ENCODE results near the gene PCDH7. TPM values are rescaled to one million over a fixed set of nuclear protein-coding genes. Genes with fewer than 3 reads are reported as not detected.

PCDH7 gene
- total and polyA plus RNA-seq, 2 experiments from 2014 or later, result 0.24 to 1.1 TPM

DNA sequence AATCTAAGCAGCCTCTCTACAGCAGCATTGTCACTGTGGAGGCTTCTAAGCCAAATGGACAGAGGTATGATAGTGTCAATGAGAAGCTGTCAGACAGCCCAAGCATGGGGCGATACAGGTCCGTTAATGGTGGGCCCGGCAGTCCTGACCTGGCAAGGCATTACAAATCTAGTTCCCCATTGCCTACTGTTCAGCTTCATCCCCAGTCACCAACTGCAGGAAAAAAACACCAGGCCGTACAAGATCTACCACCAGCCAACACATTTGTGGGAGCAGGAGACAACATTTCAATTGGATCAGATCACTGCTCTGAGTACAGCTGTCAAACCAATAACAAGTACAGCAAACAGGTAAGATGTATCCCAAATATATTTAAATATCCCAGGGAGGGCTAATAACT is 4.1 kb downstream of the PCDH7 start:
- no peaks in the 10 kb centered on the region for H3K36me3 ChIP-seq (ENCODE audit: low read depth)
- H3K4me3 ChIP-seq, result no peak overlapping the region
- H3K4me1 ChIP-seq (ENCODE audit: insufficient read depth), result no peaks in the 10 kb centered on the region
- 57 to 82% methylated on average over 4 of the region's 4 CpGs for WGBS, 2 experiments (ENCODE audit: low coverage in 1 of 2, low lambda C conversion rate in 2 of 2, missing lambda C conversion rate in 2 of 2)
- no peaks in the 10 kb centered on the region for H3K79me2 ChIP-seq (ENCODE audit: insufficient read depth)
- H2AFZ ChIP-seq, result no peak overlapping the region
- H3K9me3 ChIP-seq (ENCODE audit: low read depth), result no peaks in the 10 kb centered on the region
- TF ChIP-seq EZH2phosphoT487 (IDR thresholded peaks at IDR 0.05; ENCODE audit: insufficient read depth, low read depth) (no peak), EZH2 (IDR thresholded peaks at IDR 0.05; ENCODE audit: insufficient read depth, poor library complexity, severe bottlenecking) (no peak)
- H3F3A ChIP-seq (ENCODE audit: insufficient read depth), result no peaks in the 10 kb centered on the region
- H3K27ac ChIP-seq, result no peak overlapping the region
- H3K9me2 ChIP-seq (ENCODE audit: insufficient read depth), result no peaks in the 10 kb centered on the region
- peaks cover 34% of the 10 kb centered on the region for H3K27me3 ChIP-seq (replicated peaks; ENCODE audit: insufficient read depth)
- no peak overlapping the region for H3K9ac ChIP-seq
- DNase-seq, result no peak
- H4K20me1 ChIP-seq (ENCODE audit: insufficient read depth), result no peaks in the 10 kb centered on the region
- no peak overlapping the region for H3K4me2 ChIP-seq (ENCODE audit: unreplicated experiment)
- in situ Hi-C loops (cut with MboI), result no loop called here

DNA sequence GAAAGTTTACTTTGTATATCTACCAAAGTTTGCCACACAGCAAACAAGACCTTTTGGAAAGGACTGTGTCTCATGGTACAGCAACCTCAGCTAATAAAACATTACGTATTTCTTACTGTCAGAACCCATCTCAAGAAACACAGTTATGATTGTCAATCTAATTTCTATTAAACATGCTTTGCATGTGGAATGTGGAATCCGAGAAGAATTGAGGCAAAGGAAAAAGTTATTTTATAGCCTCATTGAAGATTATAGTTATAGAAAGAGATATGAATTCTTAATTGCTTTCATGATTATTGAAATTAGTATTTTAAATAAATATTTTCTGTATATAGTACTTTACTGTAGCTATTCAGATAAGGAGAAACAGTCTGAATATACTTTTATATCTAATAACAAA is 5.4 kb downstream of the PCDH7 start:
- Histone ChIP-seq H3K4me2 (ENCODE audit: unreplicated experiment) (no peak overlapping the region), H3K4me1 (ENCODE audit: insufficient read depth) (no peaks in the 10 kb centered on the region)

DNA sequence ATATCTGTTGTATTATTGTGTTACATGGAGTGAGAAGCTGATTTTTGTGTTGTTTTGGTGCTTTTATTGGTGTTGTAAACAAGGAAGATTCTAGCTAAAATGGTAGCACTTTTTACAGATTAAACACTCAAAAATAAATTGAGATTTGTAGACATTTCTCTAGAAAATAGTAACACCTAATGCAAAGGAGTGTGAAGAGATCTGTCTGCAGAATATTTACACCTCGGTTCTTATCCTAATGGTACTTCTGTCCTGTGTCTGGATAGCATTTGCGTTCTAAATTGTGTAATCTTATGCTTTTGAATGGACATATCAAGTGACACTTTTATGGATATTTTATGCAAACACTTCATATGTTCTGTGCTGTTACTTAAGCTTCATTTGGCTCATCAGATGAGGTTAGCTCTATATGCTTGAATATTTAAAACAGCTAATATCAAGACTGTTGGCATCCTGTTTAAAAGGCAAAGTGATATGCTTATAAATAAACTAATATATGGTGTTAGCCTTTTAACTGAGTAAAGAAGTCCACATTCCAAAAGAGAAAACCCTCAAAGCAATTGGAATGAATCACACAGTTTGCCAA is 6.0 kb downstream of the PCDH7 start:
- no peaks in the 10 kb centered on the region for H3K4me1 ChIP-seq (ENCODE audit: insufficient read depth)
- H3K9me3 ChIP-seq (ENCODE audit: low read depth), result no peaks in the 10 kb centered on the region
- 36 to 37% methylated on average over 2 of the region's 2 CpGs for WGBS, 2 experiments (ENCODE audit: low coverage in 1 of 2, low lambda C conversion rate in 2 of 2, missing lambda C conversion rate in 2 of 2)
- no peak overlapping the region for H3K4me2 ChIP-seq (ENCODE audit: unreplicated experiment)
- H3K79me2 ChIP-seq (ENCODE audit: insufficient read depth), result no peaks in the 10 kb centered on the region
- no peak overlapping the region for H3K27ac ChIP-seq
- DNase-seq, result no peak
- H3K27me3 ChIP-seq (replicated peaks; ENCODE audit: insufficient read depth), result peaks cover 27% of the 10 kb centered on the region
- no peaks in the 10 kb centered on the region for H4K20me1 ChIP-seq (ENCODE audit: insufficient read depth)
- H3K36me3 ChIP-seq (ENCODE audit: low read depth), result no peaks in the 10 kb centered on the region
- no peaks in the 10 kb centered on the region for H3K9me2 ChIP-seq (ENCODE audit: insufficient read depth)
- H3F3A ChIP-seq (ENCODE audit: insufficient read depth), result no peaks in the 10 kb centered on the region
- TF ChIP-seq EZH2 (IDR thresholded peaks at IDR 0.05; ENCODE audit: insufficient read depth, poor library complexity, severe bottlenecking) (no peak), EZH2phosphoT487 (IDR thresholded peaks at IDR 0.05; ENCODE audit: insufficient read depth, low read depth) (no peak)
- no peak overlapping the region for H3K9ac ChIP-seq
- no peak overlapping the region for H3K4me3 ChIP-seq
- in situ Hi-C loops (cut with MboI), result no loop called here
- H2AFZ ChIP-seq, result no peak overlapping the region

More for the DNA sequence above, 5.4 kb downstream of the PCDH7 start:
- Histone ChIP-seq H3K9me2 (ENCODE audit: insufficient read depth) (no peaks in the 10 kb centered on the region), H3K27ac (no peak overlapping the region), H3K4me3 (no peak overlapping the region), H3F3A (ENCODE audit: insufficient read depth) (no peaks in the 10 kb centered on the region), H3K9me3 (ENCODE audit: low read depth) (no peaks in the 10 kb centered on the region), H3K79me2 (ENCODE audit: insufficient read depth) (no peaks in the 10 kb centered on the region), H3K36me3 (ENCODE audit: low read depth) (no peaks in the 10 kb centered on the region), H4K20me1 (ENCODE audit: insufficient read depth) (no peaks in the 10 kb centered on the region), H3K9ac (no peak overlapping the region), H3K27me3 (replicated peaks; ENCODE audit: insufficient read depth) (peaks cover 33% of the 10 kb centered on the region), H2AFZ (no peak overlapping the region)
- TF ChIP-seq EZH2 (IDR thresholded peaks at IDR 0.05; ENCODE audit: insufficient read depth, poor library complexity, severe bottlenecking) (no peak), EZH2phosphoT487 (IDR thresholded peaks at IDR 0.05; ENCODE audit: insufficient read depth, low read depth) (no peak)
- DNase-seq, result no peak
- 52 to 57% methylated on average over 2 of the region's 2 CpGs for WGBS, 2 experiments (ENCODE audit: low coverage in 1 of 2, low lambda C conversion rate in 2 of 2, missing lambda C conversion rate in 2 of 2)
- in situ Hi-C loops (cut with MboI), result no loop called here

DNA sequence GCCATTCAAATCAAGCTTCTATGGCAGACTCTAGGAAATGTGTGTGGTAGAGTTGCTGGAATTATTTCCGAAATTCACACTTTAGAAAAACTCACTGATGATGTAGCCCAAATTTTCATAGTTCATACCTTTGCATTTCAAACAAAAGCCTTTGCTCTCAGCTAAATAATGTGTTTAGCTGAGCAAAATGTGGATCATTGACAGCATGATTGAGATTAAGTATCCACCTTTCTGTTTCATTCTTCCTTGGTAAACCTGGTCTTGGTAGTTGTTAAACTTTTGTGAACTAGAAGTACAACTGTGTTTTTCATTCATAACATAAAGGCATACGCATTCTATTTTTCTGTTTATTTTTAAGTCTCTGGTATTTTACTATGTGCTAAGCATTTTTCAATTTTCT is 7.2 kb downstream of the PCDH7 start:
- H3K4me1 ChIP-seq (ENCODE audit: insufficient read depth), result no peaks in the 10 kb centered on the region

More for the DNA sequence above, 7.2 kb downstream of the PCDH7 start:
- no peak overlapping the region for H3K9ac ChIP-seq
- in situ Hi-C loops (cut with MboI), result no loop called here
- H3K4me3 ChIP-seq, result no peak overlapping the region
- H3K9me2 ChIP-seq (ENCODE audit: insufficient read depth), result no peaks in the 10 kb centered on the region
- TF ChIP-seq EZH2phosphoT487 (IDR thresholded peaks at IDR 0.05; ENCODE audit: insufficient read depth, low read depth) (no peak), EZH2 (IDR thresholded peaks at IDR 0.05; ENCODE audit: insufficient read depth, poor library complexity, severe bottlenecking) (no peak)
- no peak overlapping the region for H3K27ac ChIP-seq
- H3K4me2 ChIP-seq (ENCODE audit: unreplicated experiment), result no peak overlapping the region
- H3K36me3 ChIP-seq (ENCODE audit: low read depth), result no peaks in the 10 kb centered on the region
- H3K9me3 ChIP-seq (ENCODE audit: low read depth), result no peaks in the 10 kb centered on the region
- 48 to 49% methylated on average over 2 of the region's 2 CpGs for WGBS, 2 experiments (ENCODE audit: low coverage in 1 of 2, low lambda C conversion rate in 2 of 2, missing lambda C conversion rate in 2 of 2)
- H3K79me2 ChIP-seq (ENCODE audit: insufficient read depth), result no peaks in the 10 kb centered on the region
- peaks cover 20% of the 10 kb centered on the region for H3K27me3 ChIP-seq (replicated peaks; ENCODE audit: insufficient read depth)
- no peaks in the 10 kb centered on the region for H3F3A ChIP-seq (ENCODE audit: insufficient read depth)
- H4K20me1 ChIP-seq (ENCODE audit: insufficient read depth), result no peaks in the 10 kb centered on the region
- DNase-seq, result no peak
- no peak overlapping the region for H2AFZ ChIP-seq
